ENCODE measurements around the gene PPP1R9B. TPM values are rescaled to one million over a fixed set of nuclear protein-coding genes. Genes with fewer than 3 reads are reported as not detected.

The PPP1R9B gene
- total RNA-seq, 1 donor from 2014 or later: 16.6 TPM

DNA sequence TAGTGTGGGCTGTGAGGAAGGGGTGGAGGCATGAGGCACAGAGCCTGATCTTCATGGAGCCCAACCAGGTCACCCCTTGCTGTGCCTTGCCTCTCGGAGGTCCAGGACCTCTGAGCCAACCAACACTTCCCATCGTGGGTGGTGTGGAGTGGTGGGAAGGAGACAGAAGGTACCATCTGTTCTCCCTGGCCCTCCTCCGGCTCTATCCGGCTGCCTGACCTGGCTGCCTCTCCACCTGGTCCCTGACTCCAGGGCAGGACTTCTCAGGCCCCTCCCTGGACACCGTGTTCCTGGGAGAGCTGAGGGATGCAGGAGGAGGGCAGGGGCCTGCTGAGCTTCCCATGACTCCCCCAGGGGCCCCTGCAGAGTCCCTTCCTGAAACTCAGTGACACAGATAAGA, 51.5 kb downstream of the PPP1R9B start:
- FAIRE-seq: no peak

DNA sequence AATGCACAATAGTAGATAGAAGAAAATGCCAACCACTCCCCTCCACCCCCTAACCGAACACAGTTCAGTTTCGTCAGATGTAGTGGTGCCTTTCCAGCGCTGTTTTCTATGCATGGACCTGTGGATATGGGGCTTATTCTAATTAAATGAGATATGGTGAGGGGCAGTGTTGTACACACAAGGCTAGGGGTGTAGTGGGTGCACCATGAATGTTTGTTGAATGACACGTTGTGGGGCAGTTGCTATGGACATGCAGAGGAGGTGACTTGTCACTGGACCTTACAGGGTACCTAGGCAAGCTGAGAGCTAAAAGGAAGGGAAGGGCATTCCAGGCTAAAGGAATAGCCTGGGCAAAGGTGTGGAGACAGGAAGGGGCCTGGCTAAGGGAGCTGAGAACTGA, 51.9 kb downstream of the PPP1R9B start:
- no peak for FAIRE-seq

More for the DNA sequence above, 51.5 kb downstream of the PPP1R9B start:
- Histone ChIP-seq H3K27me3 (ENCODE audit: control insufficient read depth, insufficient read depth, low read length) (no peaks in the 10 kb centered on the region), H3K36me3 (ENCODE audit: control insufficient read depth, insufficient read depth, low read length) (no peaks in the 10 kb centered on the region), H3K4me3 (ENCODE audit: low read depth, low read length) (no peak overlapping the region)
- TF ChIP-seq, protein P1, sequence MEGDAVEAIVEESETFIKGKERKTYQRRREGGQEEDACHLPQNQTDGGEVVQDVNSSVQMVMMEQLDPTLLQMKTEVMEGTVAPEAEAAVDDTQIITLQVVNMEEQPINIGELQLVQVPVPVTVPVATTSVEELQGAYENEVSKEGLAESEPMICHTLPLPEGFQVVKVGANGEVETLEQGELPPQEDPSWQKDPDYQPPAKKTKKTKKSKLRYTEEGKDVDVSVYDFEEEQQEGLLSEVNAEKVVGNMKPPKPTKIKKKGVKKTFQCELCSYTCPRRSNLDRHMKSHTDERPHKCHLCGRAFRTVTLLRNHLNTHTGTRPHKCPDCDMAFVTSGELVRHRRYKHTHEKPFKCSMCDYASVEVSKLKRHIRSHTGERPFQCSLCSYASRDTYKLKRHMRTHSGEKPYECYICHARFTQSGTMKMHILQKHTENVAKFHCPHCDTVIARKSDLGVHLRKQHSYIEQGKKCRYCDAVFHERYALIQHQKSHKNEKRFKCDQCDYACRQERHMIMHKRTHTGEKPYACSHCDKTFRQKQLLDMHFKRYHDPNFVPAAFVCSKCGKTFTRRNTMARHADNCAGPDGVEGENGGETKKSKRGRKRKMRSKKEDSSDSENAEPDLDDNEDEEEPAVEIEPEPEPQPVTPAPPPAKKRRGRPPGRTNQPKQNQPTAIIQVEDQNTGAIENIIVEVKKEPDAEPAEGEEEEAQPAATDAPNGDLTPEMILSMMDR (IDR thresholded peaks at IDR 0.05; ENCODE audit: insufficient read depth, low read length, severe bottlenecking): no peak
- no peak for DNase-seq (ENCODE audit: low read depth)

DNA sequence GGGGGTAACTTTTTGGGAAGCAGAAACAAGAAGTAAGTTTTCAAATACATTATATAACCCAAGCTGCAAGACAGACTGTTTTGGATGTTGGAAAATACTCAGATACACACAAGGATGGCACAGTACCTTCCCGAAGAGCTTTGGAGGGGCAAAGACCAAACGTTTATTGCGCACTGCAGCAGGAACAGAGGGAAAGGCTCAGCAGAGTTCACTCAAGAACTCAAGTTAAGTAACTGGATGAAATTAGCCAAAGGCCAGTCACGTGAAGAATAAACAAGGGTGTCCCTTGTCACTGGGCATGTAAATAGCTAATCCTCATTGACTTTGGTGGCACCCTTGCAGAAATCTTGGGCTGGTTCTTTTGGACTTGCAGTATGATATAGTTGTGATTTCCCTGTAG, 52.6 kb downstream of the PPP1R9B start:
- DNase-seq (ENCODE audit: low read depth): no peak
- no peak overlapping the region for H3K4me3 ChIP-seq (ENCODE audit: low read depth, low read length)
- no peak for FAIRE-seq
- H3K27me3 ChIP-seq (ENCODE audit: control insufficient read depth, insufficient read depth, low read length): no peaks in the 10 kb centered on the region
- TF ChIP-seq, protein P1 (IDR thresholded peaks at IDR 0.05; ENCODE audit: insufficient read depth, low read length, severe bottlenecking): no peak
- no peaks in the 10 kb centered on the region for H3K36me3 ChIP-seq (ENCODE audit: control insufficient read depth, insufficient read depth, low read length)

More for the DNA sequence above, 51.9 kb downstream of the PPP1R9B start:
- Histone ChIP-seq H3K36me3 (ENCODE audit: control insufficient read depth, insufficient read depth, low read length) (no peaks in the 10 kb centered on the region), H3K27me3 (ENCODE audit: control insufficient read depth, insufficient read depth, low read length) (no peaks in the 10 kb centered on the region), H3K4me3 (ENCODE audit: low read depth, low read length) (no peak overlapping the region)
- TF ChIP-seq, protein P1 (IDR thresholded peaks at IDR 0.05; ENCODE audit: insufficient read depth, low read length, severe bottlenecking): no peak
- DNase-seq (ENCODE audit: low read depth): no peak

DNA sequence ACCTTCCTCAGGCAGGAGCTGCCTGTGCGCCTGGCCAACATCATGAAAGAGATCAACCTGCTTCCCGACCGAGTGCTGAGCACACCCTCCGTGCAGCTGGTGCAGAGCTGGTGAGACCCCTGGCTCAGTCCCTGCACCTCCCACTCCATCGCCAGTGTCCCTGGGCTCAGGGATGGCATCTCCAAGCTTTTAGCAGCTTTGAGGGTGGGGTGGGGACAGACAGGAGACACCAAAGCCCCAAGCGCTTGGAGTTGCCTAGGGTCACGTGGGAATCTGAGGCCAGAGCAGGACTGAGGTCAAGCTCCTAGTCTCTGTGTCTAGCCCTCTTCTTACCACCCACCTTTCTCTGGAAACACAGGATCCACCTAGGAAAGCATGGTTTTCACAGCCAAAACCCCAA, 53.0 kb downstream of the PPP1R9B start:
- FAIRE-seq (no peak), DNase-seq (ENCODE audit: low read depth) (no peak)
- H3K36me3 ChIP-seq (ENCODE audit: control insufficient read depth, insufficient read depth, low read length): no peaks in the 10 kb centered on the region
- no peaks in the 10 kb centered on the region for H3K27me3 ChIP-seq (ENCODE audit: control insufficient read depth, insufficient read depth, low read length)
- TF ChIP-seq, protein P1 (IDR thresholded peaks at IDR 0.05; ENCODE audit: insufficient read depth, low read length, severe bottlenecking): no peak
- H3K4me3 ChIP-seq (ENCODE audit: low read depth, low read length): no peak overlapping the region

DNA sequence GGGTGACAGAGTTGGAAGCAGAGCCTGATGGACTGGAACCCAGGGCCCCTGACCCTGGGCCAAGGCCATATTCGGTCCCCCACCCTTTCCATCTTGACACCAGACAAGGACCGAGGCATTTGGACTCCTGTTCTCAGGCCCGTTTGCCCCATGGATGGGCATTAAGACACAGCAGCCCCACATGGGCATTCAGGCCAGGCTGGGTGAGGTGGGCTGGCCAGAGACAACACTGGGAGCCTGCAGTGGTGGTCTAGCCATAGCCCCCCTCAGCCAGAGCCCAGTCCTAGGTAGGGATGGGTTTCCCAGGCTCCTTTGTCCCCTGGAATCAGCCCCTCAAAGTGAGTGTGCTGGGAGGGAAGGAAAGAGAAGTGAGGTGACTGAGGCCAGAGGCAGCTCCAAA, 53.7 kb downstream of the PPP1R9B start:
- no peaks in the 10 kb centered on the region for H3K36me3 ChIP-seq (ENCODE audit: control insufficient read depth, insufficient read depth, low read length)
- DNase-seq (ENCODE audit: low read depth) (no peak), FAIRE-seq (no peak)
- no peak overlapping the region for H3K4me3 ChIP-seq (ENCODE audit: low read depth, low read length)
- TF ChIP-seq, protein P1 (IDR thresholded peaks at IDR 0.05; ENCODE audit: insufficient read depth, low read length, severe bottlenecking): no peak
- H3K27me3 ChIP-seq (ENCODE audit: control insufficient read depth, insufficient read depth, low read length): no peaks in the 10 kb centered on the region

DNA sequence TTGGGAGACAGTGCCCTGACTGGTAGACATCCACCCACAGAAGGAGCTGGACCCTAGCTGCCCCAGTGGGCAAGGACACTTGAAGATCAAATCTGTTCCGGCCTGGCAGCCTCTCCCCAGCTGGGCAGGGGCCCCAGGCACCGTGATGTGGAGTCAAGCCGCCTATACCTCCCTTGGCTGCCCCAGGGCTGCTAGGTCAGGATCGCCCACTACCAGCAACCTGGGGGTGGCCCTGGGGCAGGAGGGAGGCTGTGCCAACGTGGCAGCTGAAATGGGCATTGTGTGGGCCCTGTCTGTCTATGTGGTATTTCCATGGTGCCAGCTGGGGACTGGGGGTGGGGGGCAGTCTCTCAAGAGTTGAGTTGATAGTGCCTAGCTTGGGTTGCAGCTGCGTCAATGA, 54.4 kb downstream of the PPP1R9B start:
- TF ChIP-seq, protein P1 (IDR thresholded peaks at IDR 0.05; ENCODE audit: insufficient read depth, low read length, severe bottlenecking): no peak

More for the DNA sequence above, 54.4 kb downstream of the PPP1R9B start:
- Histone ChIP-seq H3K27me3 (ENCODE audit: control insufficient read depth, insufficient read depth, low read length) (no peaks in the 10 kb centered on the region), H3K36me3 (ENCODE audit: control insufficient read depth, insufficient read depth, low read length) (no peaks in the 10 kb centered on the region), H3K4me3 (ENCODE audit: low read depth, low read length) (no peak overlapping the region)
- DNase-seq (ENCODE audit: low read depth): no peak
- FAIRE-seq: no peak

All from bronchial epithelial cell (primary cell).